Measurements from ENCODE around the gene RPL9.

GRCh38 chr4:39490322-39490721, 31.6 kb upstream of the RPL9 start:
- TF ChIP-seq POLR2A (IDR thresholded peaks at IDR 0.05; ENCODE audit: extremely low read depth, insufficient read length) (no peak), CTCF (IDR thresholded peaks at IDR 0.05; ENCODE audit: low read depth, low read length) (no peak)
